Activated naive CD8-positive, alpha-beta T cell treated with anti-CD3 and anti-CD28 coated beads, Interleukin-2, amount 50 U/mL, for 24 hours (primary cell): Measurements from ENCODE around the gene SNX30.
"Not testable (repeated sequence)": the region's sequence is repeated elsewhere in the genome, so short reads cannot be mapped to it uniquely, and the experiment has no call there.

ENCODE experiments used
- ATAC-seq: fragments of 150-1000 bp; cut with Tn5 transposase; one replicate; pipeline ENCODE4 v1.10.0; 2021
- DNase-seq: peaks from one replicate; pipeline ENCODE4 v3.0.0; 2021
- H3K27ac Mint-ChIP-seq: one replicate; pipeline ENCODE4 v1.8.0; 2021; ENCODE audit warnings: mild to moderate bottlenecking, mixed read lengths
- H3K27me3 Mint-ChIP-seq: one replicate; pipeline ENCODE4 v1.8.0; 2021; ENCODE audit warnings: mixed read lengths
- H3K36me3 Mint-ChIP-seq: one replicate; pipeline ENCODE4 v1.8.0; 2021; ENCODE audit warnings: low read depth, mixed read lengths
- H3K4me1 Mint-ChIP-seq: one replicate; pipeline ENCODE4 v1.8.0; 2021; ENCODE audit warnings: mixed read lengths
- H3K4me3 Mint-ChIP-seq: one replicate; pipeline ENCODE4 v1.8.0; 2021; ENCODE audit warnings: mild to moderate bottlenecking, moderate library complexity, mixed read lengths
- H3K9me3 Mint-ChIP-seq: one replicate; pipeline ENCODE4 v1.8.0; 2021; ENCODE audit warnings: mixed read lengths

SNX30 gene

GRCh38 chr9:112750016-112750763 lies at the start of gene SNX30:
Gene SNX30 (plus strand): TSS chr9:112750760. CDS start chr9:112751002, 242 bp downstream.
- no peaks in the 10 kb centered on the region for H3K9me3 Mint-ChIP-seq
- peak within 1 kb of the TSS; percentile 85 for H3K4me3 Mint-ChIP-seq
- peaks cover 2% of the 10 kb centered on the region for H3K36me3 Mint-ChIP-seq
- H3K4me1 Mint-ChIP-seq: peaks cover 73% of the 10 kb centered on the region
- no peaks in the 10 kb centered on the region for H3K27me3 Mint-ChIP-seq
- DNase-seq (peak; percentile 79), ATAC-seq (peak; percentile 35)
- peak within 1 kb of the TSS; percentile 95 for H3K27ac Mint-ChIP-seq

DNA sequence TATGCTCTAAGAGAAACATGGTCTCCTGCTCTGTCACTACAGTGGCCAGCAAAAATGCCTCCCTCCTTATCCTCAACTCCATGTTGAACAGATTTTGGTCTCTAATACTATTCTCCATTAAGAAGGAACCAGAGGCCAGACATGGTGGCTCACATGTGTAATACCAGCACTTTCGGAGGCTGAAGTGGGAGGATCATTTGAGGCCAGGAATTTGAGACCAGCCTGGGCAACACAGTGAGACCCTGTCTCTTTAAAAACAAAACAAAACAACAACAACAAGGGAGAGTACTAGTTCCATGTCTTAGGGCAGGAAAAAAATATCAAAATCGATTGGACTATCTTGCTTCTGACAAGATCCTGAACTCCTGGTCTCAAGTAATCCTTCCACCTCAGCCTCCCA lies 47.3 kb upstream of the SNX30 start:
- no peak overlapping the region for H3K27ac Mint-ChIP-seq
- H3K4me3 Mint-ChIP-seq: no peak overlapping the region
- peaks cover 38% of the 10 kb centered on the region for H3K4me1 Mint-ChIP-seq
- ATAC-seq (no peak), DNase-seq (no peak)
- H3K27me3 Mint-ChIP-seq: no peaks in the 10 kb centered on the region
- H3K36me3 Mint-ChIP-seq: peaks cover 40% of the 10 kb centered on the region
- H3K9me3 Mint-ChIP-seq: no peaks in the 10 kb centered on the region

DNA sequence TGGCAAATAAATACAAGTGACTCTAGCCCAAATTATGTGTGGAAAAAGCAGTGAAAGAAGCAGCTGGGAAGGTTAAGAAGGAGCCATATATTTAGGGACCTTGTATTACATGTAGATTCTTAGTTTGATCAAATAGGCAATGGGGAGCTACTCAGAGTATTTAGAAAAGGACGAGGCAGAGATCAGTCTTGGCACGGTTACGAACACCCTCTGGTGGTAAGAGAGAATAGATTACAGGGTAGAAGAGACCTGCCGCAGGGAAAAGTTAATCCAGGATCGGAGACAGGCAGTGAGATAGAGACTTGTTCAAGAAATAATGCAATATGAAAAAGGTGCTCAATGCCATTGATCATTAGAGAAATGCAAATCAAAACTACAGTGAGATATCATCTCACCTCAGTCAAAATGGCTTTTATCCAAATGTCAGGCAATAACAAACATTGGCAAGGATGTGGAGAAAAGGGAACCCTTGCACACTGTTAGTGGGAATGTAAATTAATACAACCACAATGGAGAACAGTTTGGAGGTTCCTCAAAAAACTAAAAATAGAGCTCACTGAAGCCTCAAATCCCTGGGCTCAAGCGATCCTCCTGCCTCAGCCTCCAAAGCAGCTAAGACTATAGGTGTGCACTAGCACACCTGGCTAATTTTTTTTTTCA lies 44.7 kb upstream of the SNX30 start:
- Mint-ChIP-seq H3K4me1 (peaks cover 25% of the 10 kb centered on the region), H3K4me3 (no peak overlapping the region), H3K27me3 (no peaks in the 10 kb centered on the region), H3K27ac (no peak overlapping the region), H3K36me3 (peaks cover 40% of the 10 kb centered on the region), H3K9me3 (no peaks in the 10 kb centered on the region)
- ATAC-seq (no peak), DNase-seq (no peak)

DNA sequence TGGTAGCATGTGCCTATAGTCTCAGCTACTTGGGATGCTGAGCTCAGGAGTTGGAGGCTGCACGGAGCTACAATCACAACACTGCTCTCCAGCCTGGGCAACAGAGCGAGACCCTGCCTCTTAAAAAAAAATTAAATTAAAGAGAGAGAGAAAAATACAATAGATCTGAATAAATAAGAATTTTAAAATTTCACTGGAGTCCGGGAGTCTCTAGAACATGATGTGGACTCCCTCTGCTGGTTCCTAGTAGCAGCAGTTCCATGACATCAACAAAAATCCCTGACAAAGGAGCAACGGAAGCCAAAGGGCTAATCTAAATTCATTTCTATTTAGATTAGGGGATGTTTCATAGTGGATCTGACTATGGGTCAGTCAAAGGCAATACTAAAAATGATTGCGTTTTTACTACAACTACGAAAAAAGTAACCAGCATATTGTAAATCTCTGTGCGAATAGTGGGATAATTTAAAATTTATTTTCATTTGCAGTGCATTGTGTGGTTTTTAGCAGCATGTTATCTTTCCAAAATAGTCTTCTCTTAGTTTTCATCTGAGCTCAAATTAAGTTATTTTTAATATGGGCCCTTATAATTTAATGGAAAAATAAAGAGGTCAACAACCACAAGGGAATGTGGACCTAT lies 39.4 kb upstream of the SNX30 start:
- H3K4me1 Mint-ChIP-seq: peaks cover 43% of the 10 kb centered on the region
- H3K4me3 Mint-ChIP-seq: no peak overlapping the region
- H3K27me3 Mint-ChIP-seq: no peaks in the 10 kb centered on the region
- H3K36me3 Mint-ChIP-seq: peaks cover 32% of the 10 kb centered on the region
- DNase-seq (no peak), ATAC-seq (no peak)
- no peaks in the 10 kb centered on the region for H3K9me3 Mint-ChIP-seq
- no peak overlapping the region for H3K27ac Mint-ChIP-seq

DNA sequence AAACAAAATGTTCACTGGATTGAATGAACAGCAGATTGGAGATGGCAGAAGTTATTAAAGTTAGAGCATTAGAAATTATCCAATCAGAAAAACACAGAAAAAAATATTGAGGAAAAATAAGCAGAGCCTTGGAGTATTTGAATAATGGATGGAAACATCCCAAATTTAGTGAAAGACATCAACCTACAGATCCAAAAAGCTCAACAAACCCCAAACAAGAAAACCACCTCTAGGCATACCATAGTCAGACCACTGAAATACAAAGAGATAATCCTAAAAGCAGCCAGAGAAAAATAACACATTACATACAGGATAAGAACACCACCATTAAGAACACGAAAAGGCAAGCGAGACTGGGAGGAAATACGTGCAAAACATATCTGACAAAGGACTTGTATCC lies 37.9 kb upstream of the SNX30 start:
- Mint-ChIP-seq H3K9me3 (no peaks in the 10 kb centered on the region), H3K4me3 (no peak overlapping the region), H3K4me1 (peaks cover 48% of the 10 kb centered on the region)

DNA sequence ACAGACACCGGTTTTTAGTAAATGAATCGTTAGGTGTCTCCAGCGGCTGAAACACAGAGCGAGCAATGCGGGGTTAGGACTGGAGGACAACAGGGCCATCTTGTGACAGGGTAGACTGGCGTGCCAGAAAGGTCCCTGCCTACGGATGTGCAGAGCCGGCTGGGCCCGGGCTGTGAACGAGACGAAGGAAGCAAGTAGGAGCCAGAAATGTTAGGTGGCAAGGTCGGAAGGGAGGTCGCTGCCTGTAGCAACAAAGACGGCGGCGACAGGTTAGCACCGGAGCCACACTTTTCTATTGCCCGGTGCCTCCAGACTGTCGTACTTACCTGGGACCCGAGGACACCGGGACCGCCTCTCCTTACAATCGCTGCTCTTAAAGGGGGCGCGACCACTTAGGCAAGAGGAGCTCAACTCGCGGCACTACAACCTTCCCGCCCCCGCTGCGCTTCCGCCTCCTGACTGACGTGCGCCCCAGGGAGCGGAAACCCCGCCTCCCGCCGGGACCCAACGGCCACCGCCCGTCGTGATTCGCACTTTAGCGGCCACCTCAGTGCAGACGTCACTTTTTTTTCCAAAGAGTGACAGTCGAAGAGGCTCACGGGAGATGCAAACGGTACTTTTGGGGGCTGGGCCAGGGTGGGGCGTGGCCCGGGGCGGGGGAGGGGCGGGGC lies 32.8 kb upstream of the SNX30 start, which contains the start of gene INIP:
Gene INIP (minus strand): TSS at position 457 of the 671 bp plus-strand sequence. CDS start 1,632 bp downstream, outside the sequence.
- H3K4me1 Mint-ChIP-seq: peaks cover 47% of the 10 kb centered on the region
- DNase-seq: peak; percentile 98
- peaks cover 8% of the 10 kb centered on the region for H3K36me3 Mint-ChIP-seq
- peak; percentile 90 for ATAC-seq
- no peaks in the 10 kb centered on the region for H3K9me3 Mint-ChIP-seq
- H3K27me3 Mint-ChIP-seq: no peaks in the 10 kb centered on the region
- H3K27ac Mint-ChIP-seq: peak within 1 kb of the TSS; percentile 99
- H3K4me3 Mint-ChIP-seq: peak within 1 kb of the TSS; percentile 99

More for the DNA sequence above, 37.9 kb upstream of the SNX30 start:
- DNase-seq: no peak
- H3K36me3 Mint-ChIP-seq: peaks cover 30% of the 10 kb centered on the region
- H3K27ac Mint-ChIP-seq: no peak overlapping the region
- no peaks in the 10 kb centered on the region for H3K27me3 Mint-ChIP-seq
- no peak for ATAC-seq

- Mint-ChIP-seq H3K9me3 (no peaks in the 10 kb centered on the region), H3K4me1 (peaks cover 39% of the 10 kb centered on the region), H3K27ac (peak overlapping the region; percentile 68), H3K36me3 (no peaks in the 10 kb centered on the region), H3K4me3 (peak overlapping the region; percentile 37), H3K27me3 (no peaks in the 10 kb centered on the region)
- DNase-seq (no peak), ATAC-seq (no peak)
These were observed 31.3 kb upstream of the SNX30 start for GRCh38 chr9:112719241-112719691.

DNA sequence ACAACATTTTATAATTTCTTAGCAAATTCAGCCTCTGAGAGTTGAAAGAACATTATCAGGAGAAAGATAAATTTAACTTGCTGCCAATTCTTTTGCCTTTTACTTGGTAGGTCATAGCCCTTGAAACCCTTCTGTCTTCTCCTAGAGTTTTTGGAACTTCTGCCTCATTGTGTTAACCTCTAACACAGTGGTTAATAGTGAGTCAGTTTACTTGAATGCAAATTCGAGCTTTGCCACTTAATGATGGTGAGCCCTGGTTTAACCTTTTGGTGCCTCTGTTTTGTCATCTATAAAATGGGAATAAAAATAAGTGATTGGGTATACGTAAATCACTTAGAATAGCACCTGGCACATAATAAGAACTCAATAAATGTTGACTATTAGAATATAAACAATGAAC lies 30.9 kb upstream of the SNX30 start:
- Mint-ChIP-seq H3K36me3 (no peaks in the 10 kb centered on the region), H3K4me1 (peaks cover 37% of the 10 kb centered on the region), H3K27me3 (no peaks in the 10 kb centered on the region), H3K4me3 (no peak overlapping the region), H3K27ac (peak overlapping the region; percentile 68), H3K9me3 (no peaks in the 10 kb centered on the region)
- ATAC-seq: peak; percentile 23
- no peak for DNase-seq

- H3K27me3 Mint-ChIP-seq: no peaks in the 10 kb centered on the region
These were observed 30.3 kb upstream of the SNX30 start for GRCh38 chr9:112720113-112720780.

DNA sequence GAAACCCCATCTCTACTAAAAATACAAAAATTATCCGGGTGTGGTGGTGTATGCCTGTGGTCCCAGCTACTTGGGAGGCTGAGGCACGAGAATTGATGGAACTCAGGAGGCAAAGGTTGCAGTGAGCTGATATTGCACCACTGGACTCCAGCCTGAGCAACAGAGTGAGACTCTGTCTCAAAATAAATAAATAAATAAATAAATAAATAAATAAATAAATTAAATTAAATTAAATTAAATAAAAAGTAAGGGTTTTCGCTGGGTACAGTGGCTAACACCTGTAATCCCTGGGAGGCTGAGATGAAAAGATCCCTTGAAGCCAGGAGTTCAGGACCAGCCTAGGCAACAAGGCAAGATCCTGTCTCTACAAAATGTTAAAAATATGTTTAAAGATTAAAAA lies 27.8 kb upstream of the SNX30 start:
- ATAC-seq, H3K27me3 Mint-ChIP-seq, H3K4me3 Mint-ChIP-seq, DNase-seq, H3K27ac Mint-ChIP-seq, H3K36me3 Mint-ChIP-seq, H3K9me3 Mint-ChIP-seq: not testable (repeated sequence)
- H3K4me1 Mint-ChIP-seq: peaks cover 25% of the 10 kb centered on the region

More at GRCh38 chr9:112720113-112720780, 30.3 kb upstream of the SNX30 start:
- DNase-seq: no peak
- Mint-ChIP-seq H3K36me3 (no peaks in the 10 kb centered on the region), H3K27ac (peak overlapping the region; percentile 68), H3K4me3 (no peak overlapping the region), H3K9me3 (no peaks in the 10 kb centered on the region), H3K4me1 (peaks cover 33% of the 10 kb centered on the region)
- ATAC-seq: no peak

DNA sequence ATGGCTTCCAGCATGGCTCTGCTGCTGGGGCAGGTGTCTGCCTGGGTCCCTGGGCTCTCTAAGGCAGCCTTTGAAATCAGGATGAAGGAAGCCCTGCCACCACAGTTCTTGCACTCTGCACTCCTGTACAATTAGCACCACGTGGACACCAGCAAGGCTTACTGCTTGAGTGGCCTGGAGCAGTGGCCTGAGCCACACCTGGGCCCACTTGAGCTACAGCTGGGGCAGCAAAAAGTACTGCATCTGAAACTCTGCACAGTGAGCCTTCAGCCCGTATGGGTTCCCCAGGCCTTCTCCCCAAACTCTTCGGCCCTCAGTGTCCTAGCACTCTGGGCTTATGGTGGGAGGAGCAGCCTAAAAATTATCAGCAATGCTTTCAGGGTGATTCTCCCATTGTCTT lies 24.6 kb upstream of the SNX30 start:
- H3K27ac Mint-ChIP-seq: no peak overlapping the region
- DNase-seq: no peak
- ATAC-seq: no peak
- H3K9me3 Mint-ChIP-seq: no peaks in the 10 kb centered on the region
- H3K27me3 Mint-ChIP-seq: no peaks in the 10 kb centered on the region
- H3K4me1 Mint-ChIP-seq: peaks cover 3% of the 10 kb centered on the region
- H3K36me3 Mint-ChIP-seq: no peaks in the 10 kb centered on the region
- H3K4me3 Mint-ChIP-seq: no peak overlapping the region

- Mint-ChIP-seq H3K27me3 (no peaks in the 10 kb centered on the region), H3K4me1 (peaks cover 3% of the 10 kb centered on the region), H3K27ac (no peak overlapping the region)
These were observed 24.1 kb upstream of the SNX30 start for GRCh38 chr9:112726428-112726827.

DNA sequence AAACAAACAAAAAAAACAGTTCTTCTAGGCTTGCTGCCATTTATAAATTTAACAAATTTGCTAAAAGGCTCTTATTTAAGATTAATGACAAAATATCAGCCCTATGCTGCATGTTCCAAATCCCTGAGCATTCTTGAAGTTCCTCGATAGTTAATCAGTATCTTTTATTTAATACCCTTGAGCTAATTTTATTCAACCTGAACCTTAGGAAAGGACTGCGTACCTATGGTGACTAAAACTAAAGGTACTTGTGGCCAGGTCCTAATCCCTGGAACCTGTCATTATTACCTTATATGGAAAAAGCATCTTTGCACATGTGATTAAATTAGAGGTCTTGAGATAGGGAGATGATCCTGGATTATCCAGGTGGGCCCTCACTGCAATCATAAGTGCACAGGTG lies 22.2 kb upstream of the SNX30 start:
- Mint-ChIP-seq H3K36me3 (no peaks in the 10 kb centered on the region), H3K4me3 (no peak overlapping the region)
- no peak for ATAC-seq

More at GRCh38 chr9:112726428-112726827, 24.1 kb upstream of the SNX30 start:
- no peaks in the 10 kb centered on the region for H3K9me3 Mint-ChIP-seq
- no peaks in the 10 kb centered on the region for H3K36me3 Mint-ChIP-seq
- H3K4me3 Mint-ChIP-seq: no peak overlapping the region
- ATAC-seq: no peak
- DNase-seq: no peak

DNA sequence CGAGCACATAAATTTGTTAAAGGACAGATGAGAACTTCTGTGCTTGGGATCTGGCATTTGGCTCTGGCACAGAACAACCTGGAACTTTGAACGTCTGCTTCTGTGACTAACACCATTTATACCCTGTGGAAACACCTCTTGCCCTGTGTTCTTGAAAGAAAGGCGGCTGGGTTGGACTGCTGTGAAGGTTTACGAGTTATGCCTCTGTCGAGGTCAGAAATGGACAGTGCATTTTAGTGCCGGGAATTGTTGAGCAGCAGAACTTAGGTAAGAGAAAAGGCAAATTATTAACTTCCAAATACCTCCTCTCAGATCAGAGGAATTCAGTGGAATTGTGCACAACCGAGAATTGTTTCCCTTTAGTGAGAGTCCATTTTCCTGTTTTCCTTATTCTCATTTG lies 18.6 kb upstream of the SNX30 start:
- no peaks in the 10 kb centered on the region for H3K27me3 Mint-ChIP-seq
- no peak overlapping the region for H3K4me3 Mint-ChIP-seq
- peaks cover 1% of the 10 kb centered on the region for H3K4me1 Mint-ChIP-seq
- no peak overlapping the region for H3K27ac Mint-ChIP-seq
- DNase-seq (no peak), ATAC-seq (no peak)
- H3K9me3 Mint-ChIP-seq: no peaks in the 10 kb centered on the region
- no peaks in the 10 kb centered on the region for H3K36me3 Mint-ChIP-seq

More for the DNA sequence above, 22.2 kb upstream of the SNX30 start:
- Mint-ChIP-seq H3K27ac (no peak overlapping the region), H3K4me1 (peaks cover 3% of the 10 kb centered on the region), H3K9me3 (no peaks in the 10 kb centered on the region), H3K27me3 (no peaks in the 10 kb centered on the region)
- DNase-seq: no peak
